HCT116 (cell line): Measurements from ENCODE around the gene WDSUB1. TPM values are rescaled to one million over a fixed set of nuclear protein-coding genes. Genes with fewer than 3 reads are reported as not detected.

Source experiments
- ATAC-seq: fragments of 200-7000 bp; cut with Tn5 transposase; 2 replicates; pipeline ENCODE4 v1.9.1; 2020; ENCODE audit warnings: mild to moderate bottlenecking, moderate library complexity
- BruUV-seq: library from RNA; stranded (reverse); fragments of 400-500 nt; replicated peaks from 2 replicates; lab custom pipeline; 2021; lab: Mats Ljungman, UMichigan
- CTCF ChIA-PET: fragments of 300-600 bp; sonication (Branson Sonifier 250); formaldehyde crosslinking; loops from one replicate; lab custom pipeline; 2021; ENCODE audit warnings: antibody characterized with exemption; lab: Charles Lee
- POLR2A ChIA-PET: fragments of 300-600, 350-600 bp; sonication (Branson Sonifier 250); formaldehyde crosslinking; loops from one replicate; lab custom pipeline; 2021; ENCODE audit warnings: antibody characterized with exemption; lab: Charles Lee
- RAD21 ChIA-PET, 2 experiments: fragments of 300-600 bp; sonication (Branson Sonifier 250); formaldehyde crosslinking; loops; one replicate each; lab custom pipeline; 2023; ENCODE audit warnings: low total read pairs in 2 of 2; ENCODE audit not compliant: uncharacterized antibody in 2 of 2, unreplicated experiment in 2 of 2, low non-redundant PET in 1 of 2; lab: Charles Lee
- DNase-seq: peaks from one replicate; pipeline ENCODE4 v3.0.0-alpha.2; 2010; ENCODE audit warnings: low read depth, low spot score
- H2AFZ ChIP-seq: fragments of 200-600 bp; shearing (Covaris generic), sonication (generic); 2 replicates; pipeline ENCODE4 v1.6.1; 2017; ENCODE audit warnings: low read depth, mixed run types, mixed read lengths, antibody characterized with exemption, low read length; ENCODE audit not compliant: poor library complexity, severe bottlenecking
- H3K27ac ChIP-seq: 2 replicates; pipeline ENCODE4 v1.5.1; 2012; ENCODE audit warnings: low read depth, low read length
- H3K27me3 ChIP-seq: fragments of 200-600 bp; sonication (generic); 2 replicates; pipeline ENCODE4 v1.6.1; 2016; ENCODE audit warnings: mixed run types, low read length, mixed read lengths; ENCODE audit not compliant: insufficient read depth
- H3K36me3 ChIP-seq, 2 experiments: fragments of 200-500 bp in 1 of 2; fragments of 200-600 bp in 1 of 2; sonication (Bioruptor generic) in 1 of 2; sonication (generic) in 1 of 2; 2 replicates each; pipeline versions ENCODE4 v1.5.1 to v1.6.1; 2014 to 2016; ENCODE audit warnings: low read length in 2 of 2, inconsistent platforms in 1 of 2, mixed read lengths in 1 of 2, mixed run types in 1 of 2; ENCODE audit not compliant: insufficient read depth in 2 of 2, control insufficient read depth in 1 of 2
- H3K4me1 ChIP-seq, 2 experiments: fragments of 200-600 bp in 1 of 2; sonication (generic) in 1 of 2; 2 replicates each; pipeline versions ENCODE4 v1.5.1 to v1.6.1; 2012 to 2017; ENCODE audit warnings: low read length in 2 of 2, inconsistent platforms in 1 of 2, mild to moderate bottlenecking in 1 of 2, mixed read lengths in 1 of 2, mixed run types in 1 of 2, moderate library complexity in 1 of 2; ENCODE audit not compliant: insufficient read depth in 2 of 2, control insufficient read depth in 1 of 2
- H3K4me2 ChIP-seq: fragments of 200-600 bp; sonication (generic); 2 replicates; pipeline ENCODE4 v1.6.1; 2017; ENCODE audit warnings: mixed run types, low read length, mixed read lengths
- H3K4me3 ChIP-seq, 2 experiments: fragments of 200-600 bp in 1 of 2; sonication (generic) in 1 of 2; replicated peaks in 1 of 2; 2 replicates each; pipeline ENCODE4 v1.5.1; 2011 to 2016; ENCODE audit warnings: low read length in 2 of 2, control low read depth in 1 of 2, low read depth in 1 of 2, mild to moderate bottlenecking in 1 of 2, mixed read lengths in 1 of 2, mixed run types in 1 of 2
- H3K79me2 ChIP-seq: fragments of 200-600 bp; sonication (generic); 2 replicates; pipeline ENCODE4 v1.6.1; 2017; ENCODE audit warnings: mild to moderate bottlenecking, mixed run types, low read length, moderate library complexity, mixed read lengths; ENCODE audit not compliant: insufficient read depth
- H3K9ac ChIP-seq: fragments of 200-600 bp; sonication (generic); 2 replicates; pipeline ENCODE4 v1.6.1; 2016; ENCODE audit warnings: low read length, mixed read lengths
- H3K9me2 ChIP-seq: fragments of 200-600 bp; sonication (generic), shearing (Covaris generic); 2 replicates; pipeline ENCODE4 v1.6.1; 2017; ENCODE audit warnings: mixed run types, mild to moderate bottlenecking, moderate library complexity; ENCODE audit not compliant: insufficient read depth
- H3K9me3 ChIP-seq, 2 experiments: fragments of 200-500 bp in 1 of 2; fragments of 200-600 bp in 1 of 2; sonication (Bioruptor generic) in 1 of 2; sonication (generic) in 1 of 2; 2 replicates each; pipeline ENCODE4 v1.6.1; 2014 to 2017; ENCODE audit warnings: low read length in 2 of 2, mixed read lengths in 2 of 2, inconsistent platforms in 1 of 2, low read depth in 1 of 2, mild to moderate bottlenecking in 1 of 2, mixed run types in 1 of 2, moderate library complexity in 1 of 2; ENCODE audit not compliant: control insufficient read depth in 1 of 2, insufficient read depth in 1 of 2
- H4K20me1 ChIP-seq: fragments of 200-600 bp; sonication (generic), shearing (Covaris generic); 2 replicates; pipeline ENCODE4 v1.6.1; 2017; ENCODE audit warnings: mixed run types, mild to moderate bottlenecking, moderate library complexity; ENCODE audit not compliant: insufficient read depth
- FOSL1 ChIP-seq: IDR thresholded peaks from 2 replicates; pipeline ENCODE4 v1.6.1; 2012; ENCODE audit warnings: low read depth
- JUND ChIP-seq: IDR thresholded peaks from 2 replicates; pipeline ENCODE4 v1.6.1; 2012
- REST ChIP-seq: IDR thresholded peaks from 2 replicates; pipeline ENCODE4 v1.6.1; 2012; ENCODE audit warnings: low read depth
- SIN3A ChIP-seq: IDR thresholded peaks from 2 replicates; pipeline ENCODE4 v1.6.1; 2012; ENCODE audit warnings: low read depth
- TCF7L2 ChIP-seq: IDR thresholded peaks from 2 replicates; pipeline ENCODE4 v1.7.0; 2011; ENCODE audit warnings: borderline replicate concordance, inconsistent platforms; ENCODE audit not compliant: insufficient read depth, insufficient read length; ENCODE audit errors: extremely low read depth
- intact Hi-C: fragments of 100-400 bp; cut with micrococcal nuclease; formaldehyde crosslinking; loops from 2 replicates; pipeline ENCODE4 v1.10.0; 2022
- total RNA-seq: library from RNA; stranded (reverse); gene quantifications from one replicate; pipeline ENCODE4 v1.2.1, GENCODE V29; 2021; ENCODE audit not compliant: unreplicated experiment

WDSUB1 gene
- total RNA-seq, 1 experiment from 2014 or later, result 8.8 TPM

- CTCF ChIA-PET, result no interaction called here
Measured at GRCh38 chr2:159265171-159265576, 21.3 kb downstream of the WDSUB1 start.

More at GRCh38 chr2:159265171-159265576, 21.3 kb downstream of the WDSUB1 start:
- RAD21 ChIA-PET, result interaction anchor here in 1 of 2 experiments (0.7 kb wide), 1 partner anchor 227 kb away, joined by 3 read pairs; no protein-coding TSS in a partner anchor
- Histone ChIP-seq H3K79me2 (0 out of 2 replicates have a peak, but pooled peaks cover 5% of the 10 kb centered on the region), H3K9me3 (no peaks in the 10 kb centered on the region), H3K36me3 (no peaks in the 10 kb centered on the region), H3K27me3 (no peaks in the 10 kb centered on the region), H3K27ac (peak overlapping the region; percentile 48), H3K4me3 (no peak overlapping the region), H3K4me2 (peak overlapping the region; percentile 56), H3K4me1 (peaks cover 12 to 18% of the 10 kb centered on the region in 2 experiments), H2AFZ (no peak overlapping the region), H3K9ac (no peak overlapping the region), H4K20me1 (no peaks in the 10 kb centered on the region), H3K9me2 (no peaks in the 10 kb centered on the region)
- POLR2A ChIA-PET, result no interaction called here
- intact Hi-C loops, result no loop called here
- TF ChIP-seq TCF7L2, result peak; percentile 29
- TF ChIP-seq JUND, result 0 out of 2 replicates have a peak, but pooled peaks have one; percentile 57
- peak; percentile 56 for TF ChIP-seq FOSL1
- no peak for TF ChIP-seq REST
- TF ChIP-seq SIN3A, result no peak
- BruUV-seq, result no TSS peak
- ATAC-seq, result peak; percentile 84
- DNase-seq, result peak; percentile 59
